Calu3 (cell line): ENCODE measurements around the gene OR13C3. TPM values are rescaled to one million over a fixed set of nuclear protein-coding genes. Genes with fewer than 3 reads are reported as not detected.

ENCODE experiments used
- Bru-seq: library from RNA; stranded (reverse); fragments of 400-500 nt; gene quantifications from one replicate; lab custom pipeline; 2021; lab: Mats Ljungman, UMichigan
- BruChase-seq, 2 experiments: library from RNA; stranded (reverse); fragments of 400-500 nt; gene quantifications; one replicate each; lab custom pipeline; 2021; lab: Mats Ljungman, UMichigan
- BruUV-seq: library from RNA; stranded (reverse); fragments of 400-500 nt; replicated peaks from 2 replicates; lab custom pipeline; 2021; lab: Mats Ljungman, UMichigan
- CTCF ChIA-PET: fragments of 300-600 bp; sonication (Branson Sonifier 250); formaldehyde crosslinking; loops from one replicate; lab custom pipeline; 2022; ENCODE audit warnings: antibody characterized with exemption; lab: Charles Lee
- DNase-seq: peaks from one replicate; pipeline ENCODE4 v3.0.0; 2022
- H3K27ac Mint-ChIP-seq: one replicate; pipeline ENCODE4 v1.8.0; 2022; ENCODE audit warnings: mixed read lengths; ENCODE audit not compliant: unreplicated experiment
- H3K27me3 Mint-ChIP-seq: one replicate; pipeline ENCODE4 v1.8.0; 2022; ENCODE audit warnings: mixed read lengths; ENCODE audit not compliant: unreplicated experiment
- H3K36me3 Mint-ChIP-seq: one replicate; pipeline ENCODE4 v1.8.0; 2022; ENCODE audit warnings: mild to moderate bottlenecking, moderate library complexity, mixed read lengths; ENCODE audit not compliant: insufficient read depth, unreplicated experiment
- H3K4me1 Mint-ChIP-seq: one replicate; pipeline ENCODE4 v1.8.0; 2022; ENCODE audit warnings: mild to moderate bottlenecking, low read depth, mixed read lengths; ENCODE audit not compliant: unreplicated experiment
- H3K4me3 Mint-ChIP-seq: one replicate; pipeline ENCODE4 v1.8.0; 2022; ENCODE audit warnings: mild to moderate bottlenecking, low read depth, moderate library complexity, mixed read lengths; ENCODE audit not compliant: unreplicated experiment
- H3K9me3 Mint-ChIP-seq: one replicate; pipeline ENCODE4 v1.8.0; 2022; ENCODE audit warnings: low read depth, mixed read lengths; ENCODE audit not compliant: unreplicated experiment
- CTCF ChIP-seq: fragments of 200-600 bp; IDR thresholded peaks from one replicate; pipeline ENCODE4 v1.8.0; 2022; ENCODE audit warnings: antibody characterized with exemption; ENCODE audit not compliant: unreplicated experiment
- intact Hi-C: fragments of 100-400 bp; cut with micrococcal nuclease; formaldehyde crosslinking; loops from one replicate; pipeline ENCODE4 v1.10.0; 2022; ENCODE audit not compliant: unreplicated experiment
- long read RNA-seq: library from polyadenylated mRNA; stranded (forward); transcript quantifications from one replicate; pipeline ENCODE4 v2.0.0, GENCODE V29; 2022
- total RNA-seq: library from RNA; stranded (reverse); gene quantifications from 2 replicates; pipeline ENCODE4 v1.2.3, GENCODE V29; 2022

OR13C3 gene
- not detected in 2 replicates for total RNA-seq
- Bru-seq, nascent RNA: not detected
- not detected for BruChase-seq, experiment 1, labeled RNA remaining after a 6-hour chase
- not detected for BruChase-seq, experiment 2, labeled RNA remaining after a 2-hour chase
- long read RNA-seq: 0 reads

GRCh38 chr9:104536756-104537155 is at the start of gene OR13C3:
Gene OR13C3 (minus strand): TSS chr9:104536856. CDS start chr9:104536723, 133 bp downstream.
- Mint-ChIP-seq H3K4me3 (no peak within 1 kb of the TSS), H3K27me3 (no peaks in the 10 kb centered on the region), H3K9me3 (no peaks in the 10 kb centered on the region), H3K36me3 (no peaks in the 10 kb centered on the region), H3K27ac (no peak within 1 kb of the TSS), H3K4me1 (no peaks in the 10 kb centered on the region)
- CTCF ChIA-PET: no interaction called here
- no TSS peak for BruUV-seq
- DNase-seq: no peak
- TF ChIP-seq CTCF: no peak
- intact Hi-C loops: no loop called here

GRCh38 chr9:104580562-104580961 is 43.9 kb upstream of the OR13C3 start:
- CTCF ChIA-PET: no interaction called here
- no peak for DNase-seq

GRCh38 chr9:104577263-104577662 is 40.6 kb upstream of the OR13C3 start:
- CTCF ChIA-PET: no interaction called here
- H3K4me1 Mint-ChIP-seq: no peaks in the 10 kb centered on the region
- BruUV-seq: no TSS peak
- no peak overlapping the region for H3K4me3 Mint-ChIP-seq
- H3K27me3 Mint-ChIP-seq: no peaks in the 10 kb centered on the region
- H3K27ac Mint-ChIP-seq: no peak overlapping the region
- no peak for TF ChIP-seq CTCF
- no peaks in the 10 kb centered on the region for H3K36me3 Mint-ChIP-seq
- intact Hi-C loops: no loop called here
- H3K9me3 Mint-ChIP-seq: peaks cover 5% of the 10 kb centered on the region
- DNase-seq: no peak

More at GRCh38 chr9:104580562-104580961, 43.9 kb upstream of the OR13C3 start:
- Mint-ChIP-seq H3K4me3 (no peak overlapping the region), H3K4me1 (no peaks in the 10 kb centered on the region), H3K9me3 (no peaks in the 10 kb centered on the region), H3K27me3 (no peaks in the 10 kb centered on the region), H3K36me3 (no peaks in the 10 kb centered on the region), H3K27ac (no peak overlapping the region)
- intact Hi-C loops: no loop called here
- BruUV-seq: no TSS peak
- TF ChIP-seq CTCF: no peak

GRCh38 chr9:104575456-104575855 is 38.8 kb upstream of the OR13C3 start:
- H3K27me3 Mint-ChIP-seq: no peaks in the 10 kb centered on the region
- peaks cover 5% of the 10 kb centered on the region for H3K9me3 Mint-ChIP-seq
- no peak for DNase-seq
- no TSS peak for BruUV-seq
- no peak overlapping the region for H3K4me3 Mint-ChIP-seq
- no peak overlapping the region for H3K27ac Mint-ChIP-seq
- CTCF ChIA-PET: no interaction called here
- no peak for TF ChIP-seq CTCF
- H3K36me3 Mint-ChIP-seq: no peaks in the 10 kb centered on the region
- H3K4me1 Mint-ChIP-seq: no peaks in the 10 kb centered on the region
- intact Hi-C loops: no loop called here
